Globus pallidus (tissue), 1 donor: ENCODE measurements around the gene ARMH3.

Source experiments
- DNase-seq: peaks from one replicate; pipeline ENCODE4 v3.0.0-alpha.2; 2015; ENCODE audit warnings: low spot score

The ARMH3 gene

DNA sequence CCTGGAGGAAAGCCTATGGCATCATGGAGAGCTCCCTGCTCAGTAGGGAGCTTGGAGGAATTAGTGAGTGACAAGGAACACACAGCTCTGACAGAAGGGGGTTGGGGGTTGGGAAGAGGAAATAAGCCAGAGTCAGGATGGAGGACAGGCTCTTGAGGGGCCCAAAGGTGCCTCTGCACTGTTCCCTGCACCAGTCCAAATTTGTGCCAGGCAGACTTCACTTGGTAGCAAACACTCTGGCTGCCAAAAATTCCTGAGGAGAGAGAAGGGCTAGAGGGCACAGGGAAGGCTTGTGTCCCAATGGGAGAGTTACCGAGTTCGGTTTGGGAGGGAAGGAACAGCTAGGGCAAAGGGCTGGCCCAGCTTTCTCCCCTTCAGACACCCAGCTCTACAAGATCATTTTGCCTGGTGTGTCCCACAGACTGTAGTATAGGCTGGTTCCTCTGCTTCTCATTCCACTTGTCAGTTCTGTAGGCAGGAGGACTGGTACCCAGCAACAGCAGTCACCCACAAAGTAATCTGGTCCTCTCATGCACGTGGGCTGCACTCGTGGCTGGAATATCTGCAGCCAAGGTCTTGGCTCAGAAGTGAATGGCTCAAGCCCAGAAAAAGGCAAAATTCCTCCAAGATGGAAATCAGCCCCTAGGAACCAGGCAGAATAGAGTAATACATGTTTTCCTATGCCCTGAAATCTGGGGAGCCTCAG, 204.4 kb downstream of the ARMH3 start:
- peak; percentile 20 for DNase-seq

DNA sequence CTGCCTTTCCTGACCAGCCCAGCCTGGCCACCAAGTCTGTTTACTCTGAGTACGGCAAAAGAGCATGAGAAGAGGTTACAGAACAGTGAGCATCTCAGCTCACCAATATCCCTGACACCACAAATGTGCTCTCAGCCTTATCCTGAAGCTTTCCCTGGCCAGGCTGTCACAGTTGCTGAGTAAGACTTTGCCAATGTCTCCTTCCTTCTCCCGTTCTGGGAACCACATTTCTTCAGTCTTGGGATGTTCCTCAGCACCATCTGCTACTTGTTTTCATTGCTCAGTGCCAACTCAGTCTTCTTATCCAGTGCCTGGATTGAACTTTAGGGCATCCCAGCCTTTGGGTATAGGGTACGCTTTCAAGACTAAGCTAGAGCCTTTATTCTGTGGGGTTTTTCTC, 205.2 kb downstream of the ARMH3 start:
- no peak for DNase-seq

DNA sequence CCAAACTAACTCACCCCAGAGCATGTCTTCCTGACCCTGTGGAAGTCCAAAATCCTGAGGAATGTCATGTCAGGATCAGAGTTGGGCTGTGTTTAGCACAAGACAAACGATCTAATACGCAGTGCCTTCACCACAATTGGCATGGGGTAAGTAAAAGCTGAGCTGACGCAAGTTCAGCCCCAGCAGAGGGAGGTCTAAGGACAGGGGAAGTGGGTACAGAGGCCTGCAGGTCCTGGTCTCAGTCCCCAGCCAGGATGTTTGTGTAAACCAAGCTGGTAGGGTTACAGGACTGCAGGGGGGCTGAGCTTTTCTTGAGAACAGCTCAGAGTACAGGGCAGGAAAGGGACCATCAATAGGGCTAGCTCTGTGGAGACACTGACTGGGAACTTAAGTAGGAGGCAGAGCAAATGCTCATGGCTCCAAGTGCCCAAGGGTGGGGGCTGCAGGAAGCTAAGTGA, 207.1 kb downstream of the ARMH3 start:
- DNase-seq = no peak

DNA sequence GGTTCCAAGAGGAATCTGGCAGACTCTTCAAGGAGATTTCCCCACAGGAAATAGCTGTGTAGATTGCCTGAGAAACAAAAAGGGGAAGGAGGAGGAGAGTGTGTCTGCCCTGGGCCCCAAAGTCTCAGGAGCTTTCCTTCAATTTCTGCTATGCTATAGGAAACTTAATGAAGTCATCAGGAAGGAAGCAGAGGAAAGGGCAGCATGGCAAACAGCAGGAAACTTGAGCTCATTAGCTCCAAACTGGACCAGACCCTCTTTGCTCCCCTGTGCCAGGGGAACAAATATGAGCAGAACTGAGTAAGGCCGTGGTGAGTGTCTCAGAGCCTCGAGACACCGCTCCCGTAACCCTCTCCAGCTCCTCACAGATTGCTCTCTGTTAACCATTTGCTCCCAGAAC, 207.6 kb downstream of the ARMH3 start:
- no peak for DNase-seq

DNA sequence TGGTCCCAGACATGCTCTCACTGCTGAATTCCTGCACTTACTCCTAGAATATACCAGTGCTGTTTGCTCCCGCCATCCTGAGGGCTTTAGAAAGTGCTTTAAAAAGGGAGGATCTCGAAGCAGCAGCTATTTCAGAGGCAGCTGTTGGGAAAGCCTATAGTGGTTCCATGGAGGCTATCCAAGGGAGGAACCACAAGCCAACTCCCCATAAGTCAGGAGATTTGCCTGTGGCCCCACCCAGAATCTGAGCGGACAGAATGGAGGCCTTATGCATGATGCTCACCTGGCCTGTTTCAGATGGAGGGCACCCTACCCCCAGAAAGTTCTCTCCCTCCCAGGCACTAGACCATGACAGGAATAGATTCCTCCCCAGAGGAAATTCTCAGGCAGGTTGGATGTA, 210.1 kb downstream of the ARMH3 start:
- no peak for DNase-seq

DNA sequence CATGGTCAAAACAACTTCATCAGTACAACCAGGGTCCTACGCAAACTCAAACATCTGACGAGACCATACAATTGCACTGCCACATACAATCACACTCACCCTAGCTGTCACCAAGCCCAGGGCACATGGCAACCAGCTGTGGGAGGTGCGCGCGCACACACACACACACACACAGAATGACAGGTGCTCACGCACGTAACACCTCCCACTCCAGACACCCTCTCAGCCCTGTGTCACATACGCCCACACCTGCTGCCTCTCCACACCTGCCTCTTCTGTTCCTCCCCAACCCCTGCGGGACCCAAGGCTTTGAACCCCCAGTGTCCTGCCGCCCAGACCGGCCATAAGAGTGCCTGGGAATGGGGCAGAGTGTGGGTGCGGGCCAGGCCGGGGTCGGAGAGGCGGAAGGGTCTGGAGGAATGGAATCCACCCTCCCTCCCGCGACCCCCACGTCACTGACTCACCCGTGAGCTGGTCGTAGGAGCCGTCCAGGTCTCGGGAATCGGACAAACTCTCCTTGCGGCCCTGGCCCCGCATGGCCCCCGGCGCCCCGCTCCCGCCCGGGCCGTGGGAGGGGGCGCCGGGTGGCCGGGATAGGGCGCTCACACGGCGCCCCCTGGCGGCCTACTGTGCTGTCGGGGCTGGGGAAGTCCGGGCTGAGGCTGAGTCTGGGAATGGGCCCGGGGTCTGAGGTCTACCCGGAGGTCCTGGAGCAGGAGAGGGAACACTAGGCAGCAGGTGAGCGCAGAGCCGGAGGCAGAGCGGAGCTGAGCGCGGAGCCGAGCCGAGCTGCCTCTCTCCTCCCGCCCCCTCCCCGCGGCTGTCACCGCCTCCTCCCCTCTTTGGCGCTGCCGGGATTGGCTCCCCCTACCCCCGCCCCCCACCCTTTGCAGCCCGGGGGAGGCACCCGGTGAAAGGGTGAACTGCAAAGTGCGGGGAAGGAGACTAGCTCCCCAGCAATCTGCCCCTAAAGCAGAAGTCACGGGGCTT, 212.6 kb downstream of the ARMH3 start, which contains the start of gene KCNIP2:
Gene KCNIP2 (minus strand): TSS at position 769 of the 990 bp plus-strand sequence. CDS start 232 bp downstream, at position 537.
- DNase-seq = no peak

DNA sequence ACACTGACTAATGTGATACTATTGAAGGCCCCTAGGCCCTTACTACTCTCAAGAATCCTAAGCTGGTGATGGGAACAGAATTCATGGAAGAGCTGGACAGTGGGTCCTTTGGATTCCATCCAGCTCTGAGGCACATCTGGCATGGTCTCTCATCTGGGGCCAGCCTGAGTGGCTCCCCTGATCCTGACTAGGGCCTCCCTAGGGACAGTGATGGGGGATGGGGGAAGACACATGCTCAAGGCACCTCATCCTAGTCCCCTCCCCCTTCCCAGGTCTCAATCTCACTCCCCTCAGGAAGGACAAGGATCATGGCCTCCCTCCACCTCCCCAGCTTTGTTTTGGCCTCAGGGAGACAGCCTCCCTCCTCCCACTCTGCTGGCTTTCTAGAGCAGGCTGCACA, 214.1 kb downstream of the ARMH3 start:
- DNase-seq = no peak

DNA sequence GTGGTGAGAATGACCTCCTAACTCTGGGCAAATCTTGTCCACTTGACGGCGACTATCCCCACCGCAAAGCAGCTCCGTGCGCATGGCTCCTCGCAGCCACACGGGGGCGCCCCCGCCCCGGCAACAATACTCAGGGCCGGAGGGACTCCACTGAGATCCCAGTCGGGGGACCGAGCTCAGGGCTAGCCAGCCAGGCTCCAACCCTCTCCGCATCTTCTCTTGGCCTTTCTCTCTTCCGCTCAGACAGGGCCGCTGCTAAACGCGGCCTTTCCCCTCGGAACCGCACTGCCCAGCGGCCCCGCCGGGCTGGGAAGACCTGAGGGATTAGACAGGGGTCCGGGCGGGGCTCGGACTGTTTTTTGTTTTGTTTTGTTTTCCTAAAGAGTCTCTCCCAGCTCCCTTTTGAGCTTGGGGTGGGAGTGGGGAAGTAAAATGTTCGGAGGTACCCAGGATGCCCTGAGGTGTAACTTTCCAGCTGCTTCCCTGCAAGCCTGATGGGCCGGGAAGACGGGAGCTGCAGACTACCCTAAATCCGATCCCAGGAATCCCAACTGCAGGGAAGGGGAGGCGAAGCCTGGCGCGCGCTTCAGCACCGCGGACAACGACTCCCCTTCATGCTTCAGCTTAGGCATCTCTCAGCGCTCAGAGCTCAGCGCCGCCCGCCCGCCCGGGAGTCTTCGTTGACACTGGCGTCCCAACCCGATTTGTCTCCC, 215.1 kb downstream of the ARMH3 start:
- peak; percentile 85 for DNase-seq

DNA sequence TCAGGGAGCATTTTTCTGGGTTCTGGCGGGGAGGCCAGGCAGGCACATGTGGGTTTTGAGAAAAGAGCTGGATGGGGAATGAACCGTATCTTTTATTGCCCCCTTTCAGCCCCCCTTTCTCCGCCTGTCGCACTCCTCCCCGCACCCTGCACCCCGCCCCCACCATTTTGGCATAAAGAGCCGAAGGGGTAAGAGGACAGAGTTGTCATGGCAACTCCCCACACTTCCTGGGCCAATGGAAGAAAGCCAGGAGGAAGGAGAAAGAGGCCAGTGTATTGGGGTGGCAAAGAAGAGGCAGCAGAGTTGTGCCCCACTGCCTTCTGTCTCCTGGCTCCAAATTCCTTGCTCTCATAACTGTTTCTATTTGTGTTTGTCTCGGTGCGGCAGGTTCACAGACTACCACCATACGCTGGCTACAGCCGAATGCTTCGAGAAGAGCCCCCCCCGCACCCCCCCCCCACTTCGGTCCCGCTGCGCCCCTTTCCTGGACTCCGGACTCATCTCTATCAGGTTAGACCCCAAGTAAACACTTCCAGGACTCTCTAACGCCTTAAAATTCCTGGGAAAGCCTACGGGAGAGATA, 215.8 kb downstream of the ARMH3 start:
- DNase-seq = peak; percentile 63

DNA sequence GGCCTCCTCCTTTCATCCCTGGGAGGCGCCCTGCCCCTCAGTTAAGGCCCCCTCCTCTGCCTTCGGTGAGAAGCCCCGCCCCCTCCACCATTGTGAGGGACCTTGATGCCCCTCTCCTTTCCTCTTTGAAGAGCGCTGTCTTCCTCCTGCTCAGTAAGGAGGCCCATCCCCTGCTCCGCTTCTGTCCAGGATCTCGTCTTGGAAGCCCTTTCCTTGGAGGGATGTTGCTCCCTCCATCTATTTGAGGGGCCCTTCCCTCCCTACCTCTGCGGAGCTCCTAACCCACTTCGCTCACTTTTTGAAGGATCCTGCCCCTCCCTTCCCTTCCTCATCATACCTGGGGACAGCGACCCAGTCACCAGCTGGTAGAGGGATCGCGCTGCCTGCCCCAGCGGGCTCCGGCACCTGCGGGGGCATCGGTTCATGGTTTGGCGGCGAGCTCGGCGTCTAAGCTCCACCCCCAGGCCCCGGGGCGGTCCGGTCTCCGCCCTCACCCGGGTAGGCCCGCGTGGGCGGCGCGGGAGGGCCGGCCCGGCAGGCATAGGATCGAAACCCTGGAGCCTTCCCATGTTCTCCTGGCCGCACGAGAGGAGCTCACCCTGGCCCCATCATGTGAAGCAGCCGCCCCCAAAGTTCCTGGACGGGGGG, 216.4 kb downstream of the ARMH3 start:
- DNase-seq = peak; percentile 29

DNA sequence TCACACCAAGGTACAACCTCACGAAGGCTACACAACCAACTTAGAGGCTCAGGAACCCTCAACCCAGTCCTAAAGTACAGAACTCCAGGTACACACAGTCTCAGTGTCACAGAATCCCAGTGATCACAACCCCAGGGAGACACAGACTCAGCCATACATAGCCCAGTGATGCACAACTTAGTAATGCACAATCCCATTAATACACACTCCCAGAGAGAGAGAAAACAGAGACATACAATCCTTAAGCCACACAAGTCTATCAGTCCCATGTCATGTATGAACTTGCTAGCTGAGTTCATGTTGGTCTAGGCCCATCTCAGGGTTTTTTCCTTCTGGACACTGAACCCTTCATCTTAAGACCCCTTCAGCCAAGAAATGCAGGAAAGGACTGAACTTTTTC, 217.0 kb downstream of the ARMH3 start:
- DNase-seq = no peak

DNA sequence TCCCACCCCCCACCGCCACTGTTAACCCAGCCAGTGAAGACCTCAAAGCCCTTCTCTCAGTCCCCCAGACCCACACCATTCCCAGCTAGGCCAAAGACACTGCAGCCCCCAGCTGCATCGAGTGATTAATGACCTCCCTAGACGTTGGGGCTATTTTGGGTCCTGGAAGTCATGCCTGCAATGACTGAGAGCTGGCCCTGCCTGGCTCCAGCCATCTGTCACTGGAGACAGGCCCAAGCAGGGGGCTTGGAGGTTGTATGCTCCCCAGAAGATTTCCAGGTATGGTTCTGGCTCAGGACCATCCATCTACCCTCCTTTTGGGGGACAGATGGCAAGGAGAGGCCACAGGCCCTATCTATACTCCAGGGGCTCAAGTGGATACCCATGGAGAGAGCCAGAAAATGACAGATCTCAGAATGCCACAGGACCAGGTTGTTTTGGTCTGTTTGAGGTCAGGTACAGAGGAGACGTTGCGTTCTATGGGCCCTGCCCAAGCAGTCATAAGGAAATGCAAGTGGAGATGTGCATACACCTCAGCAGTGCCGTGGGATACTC, 217.5 kb downstream of the ARMH3 start:
- no peak for DNase-seq

DNA sequence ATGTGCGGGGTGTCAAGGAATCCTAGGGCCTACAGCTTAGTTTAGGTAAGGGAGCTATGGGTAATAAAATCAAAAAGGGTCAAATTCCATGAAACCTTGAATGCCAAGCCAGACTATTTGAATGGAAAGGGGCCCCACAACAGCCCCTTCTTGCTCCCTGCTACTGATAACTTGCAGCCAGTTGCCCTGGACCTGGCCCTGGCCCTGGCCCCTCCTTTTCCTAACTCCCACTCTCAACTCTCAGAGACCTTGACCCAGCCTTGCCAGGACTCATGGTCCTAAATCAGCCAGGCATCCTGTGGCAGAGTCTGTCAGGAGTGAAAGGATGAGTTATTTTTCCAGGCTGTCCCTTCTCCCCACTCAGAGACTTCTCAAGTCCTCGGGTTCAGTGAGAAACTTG, 218.2 kb downstream of the ARMH3 start:
- no peak for DNase-seq

DNA sequence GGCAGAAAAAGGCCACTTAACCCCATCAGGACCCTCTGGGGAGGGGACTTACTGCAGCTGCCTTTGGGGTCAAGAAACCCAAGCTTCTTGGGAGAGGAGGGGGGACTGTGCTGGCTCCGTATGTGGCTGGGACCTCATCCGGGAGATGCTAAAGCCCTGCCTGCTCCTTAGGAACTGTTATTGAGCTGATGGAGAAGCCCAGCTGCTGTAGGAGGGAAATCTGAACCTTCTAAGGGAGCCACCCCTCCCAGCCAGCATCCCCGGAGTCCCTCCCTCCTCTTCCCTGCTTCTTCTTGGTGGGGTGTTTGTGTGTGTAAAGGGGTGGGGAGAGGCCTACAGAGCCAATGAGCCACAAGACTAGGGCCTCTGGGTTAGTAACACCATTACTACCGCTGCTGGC, 220.6 kb downstream of the ARMH3 start:
- DNase-seq = no peak

DNA sequence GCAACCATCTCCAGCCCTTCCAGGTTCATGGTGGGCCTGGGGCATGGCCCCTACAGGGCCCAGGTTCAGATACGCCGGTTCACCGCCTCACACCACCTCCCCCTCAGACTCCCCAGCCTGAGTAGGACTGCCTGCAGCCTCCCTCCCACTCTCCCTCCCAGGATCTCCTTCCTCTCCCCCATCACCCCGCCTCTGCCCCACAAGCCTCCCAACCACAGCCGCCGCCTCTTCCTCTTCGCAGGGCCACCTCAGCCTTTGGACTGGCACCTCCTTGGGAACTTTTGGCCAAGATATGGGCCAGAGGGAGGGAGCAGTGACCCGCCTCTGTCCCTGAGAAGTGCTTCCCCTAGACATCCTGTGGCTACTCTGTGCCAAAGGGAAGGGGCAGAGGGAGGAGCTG, 221.6 kb downstream of the ARMH3 start:
- DNase-seq = no peak

DNA sequence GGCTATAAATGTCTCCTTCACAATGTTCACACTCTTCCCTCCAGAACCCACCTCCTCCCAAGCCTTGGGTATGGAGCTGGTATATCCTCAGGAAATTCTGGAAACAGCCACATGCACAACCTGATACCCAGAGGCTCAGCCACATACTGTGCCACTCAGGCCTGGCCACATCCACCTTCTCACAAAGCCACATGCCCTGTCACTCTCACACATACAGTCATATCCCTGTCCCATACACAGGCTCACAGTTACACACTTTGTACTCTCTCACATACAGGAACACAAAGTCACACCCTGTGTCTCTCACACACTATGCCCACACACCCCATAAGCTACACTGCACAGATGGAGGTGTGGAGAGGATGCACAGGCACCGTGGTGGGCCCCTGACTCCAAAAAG, 222.5 kb downstream of the ARMH3 start:
- DNase-seq = no peak

DNA sequence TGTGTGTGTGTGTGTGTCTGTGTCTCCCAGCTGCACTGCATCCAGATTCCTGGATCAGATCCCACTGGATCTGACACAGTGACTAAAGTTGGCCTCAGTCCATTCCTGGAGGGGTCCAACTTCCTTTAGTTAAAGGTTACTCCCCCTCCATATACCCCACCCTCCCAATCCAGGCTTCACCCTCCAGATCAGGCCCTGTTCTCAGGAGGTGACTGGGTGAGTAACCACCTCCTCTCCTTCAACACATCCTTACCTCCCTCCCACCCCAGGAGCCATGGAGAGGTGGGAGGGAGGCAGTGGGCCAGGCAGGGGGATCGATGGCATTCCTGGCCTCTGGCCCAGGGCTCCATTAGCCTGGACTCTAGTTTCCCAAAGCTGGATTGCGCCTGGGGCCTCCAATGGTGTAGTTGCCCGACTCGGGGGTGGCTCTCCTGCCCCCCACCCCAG, 223.6 kb downstream of the ARMH3 start:
- no peak for DNase-seq

DNA sequence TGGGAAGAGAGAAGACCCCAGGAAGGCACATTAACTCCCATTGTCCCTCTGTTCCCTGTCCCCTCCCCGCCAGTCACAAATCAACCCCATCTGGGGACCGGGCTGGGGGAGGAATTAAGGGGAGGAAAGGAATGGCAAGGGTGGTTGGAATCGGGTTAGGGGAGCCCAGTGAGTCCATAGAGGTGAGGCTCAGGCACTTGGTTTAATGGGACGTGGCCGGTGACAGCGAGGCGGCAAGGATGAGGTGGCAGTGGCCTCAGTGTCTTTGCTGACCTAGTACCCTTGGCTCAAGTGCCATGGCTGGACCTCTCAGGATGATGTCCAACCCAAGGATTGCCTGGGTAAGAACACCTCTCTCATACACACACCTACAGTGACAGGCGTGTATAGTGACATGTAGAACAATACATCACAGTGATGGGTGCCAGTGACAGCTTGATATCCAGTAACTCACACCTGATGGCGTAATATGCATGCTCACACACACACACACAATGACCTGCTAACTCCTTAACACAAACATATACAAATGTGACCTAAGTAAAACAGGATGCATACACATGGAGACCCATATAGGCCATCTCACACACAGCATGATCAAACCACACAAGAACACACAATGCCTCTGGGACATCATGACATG, 224.7 kb downstream of the ARMH3 start:
- DNase-seq = no peak

DNA sequence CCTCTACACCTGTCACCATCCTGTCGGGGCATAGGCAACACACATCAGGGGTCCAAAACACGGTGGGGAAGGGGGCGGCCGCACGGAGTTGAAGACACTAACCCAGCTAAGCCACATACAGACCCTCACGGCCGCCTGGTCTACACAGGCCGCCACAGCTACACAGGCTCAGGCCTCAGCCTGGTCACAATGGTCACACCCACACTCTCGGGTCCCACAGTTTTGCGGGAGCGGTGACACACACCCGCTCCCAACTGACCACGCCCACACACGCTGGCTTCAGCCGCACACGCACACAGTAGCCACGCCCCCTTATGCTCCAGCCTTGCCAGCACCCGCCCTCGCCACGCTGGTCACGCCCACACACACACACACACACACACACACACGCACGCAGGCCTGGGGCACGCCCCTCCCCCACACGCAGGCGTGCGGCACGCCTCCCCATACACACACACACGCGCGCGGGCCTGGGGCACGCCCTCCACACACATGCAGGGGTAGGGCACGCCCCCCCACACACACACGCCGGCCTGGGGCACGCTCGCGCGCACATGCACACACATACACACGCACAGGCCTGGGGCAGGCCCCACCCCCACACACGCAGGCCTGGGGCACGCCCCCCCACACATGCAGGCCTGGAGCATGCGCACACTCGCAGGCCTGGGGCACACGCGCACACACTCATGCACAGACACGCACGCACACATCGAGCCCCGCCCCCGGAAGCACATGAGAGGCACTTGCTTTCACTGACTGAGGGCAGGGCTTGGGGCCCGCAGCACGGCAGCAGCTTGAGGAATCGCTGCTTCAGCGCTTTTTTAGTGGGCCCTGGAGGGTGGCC, 225.4 kb downstream of the ARMH3 start:
- peak; percentile 52 for DNase-seq
